CD4-positive, CD25-positive, alpha-beta regulatory T cell (primary cell): ENCODE results near the gene TIGD7. TPM values are rescaled to one million over a fixed set of nuclear protein-coding genes. Genes with fewer than 3 reads are reported as not detected.
A peak's percentile ranks its signal among the peaks of the same experiment; 100 is the strongest.

Experiments
- ATAC-seq, 2 donors: fragments of 150-1000 bp; cut with Tn5 transposase; one replicate each; pipeline ENCODE4 v1.10.0; 2021; ENCODE audit warnings: low read depth in 2 of 2, moderate number of reproducible peaks in 2 of 2, moderate library complexity in 1 of 2
- DNase-seq, 3 donors: peaks; one replicate each; pipeline versions ENCODE4 v3.0.0 to v3.0.0-alpha.2; 2012 to 2022; ENCODE audit warnings: mixed read lengths in 1 of 3
- H3K27ac ChIP-seq: one replicate; pipeline ENCODE4 v1.7.0; 2013; ENCODE audit warnings: mild to moderate bottlenecking, low read length; ENCODE audit not compliant: insufficient read depth, poor library complexity, severe bottlenecking
- H3K27me3 ChIP-seq: one replicate; pipeline ENCODE4 v1.7.0; 2013; ENCODE audit warnings: low read length; ENCODE audit not compliant: control insufficient read depth, insufficient read depth
- H3K36me3 ChIP-seq: one replicate; pipeline ENCODE4 v1.7.0; 2013; ENCODE audit warnings: mild to moderate bottlenecking, low read length, moderate library complexity; ENCODE audit not compliant: control insufficient read depth, insufficient read depth
- H3K4me1 ChIP-seq: 2 replicates; pipeline ENCODE4 v1.7.0; 2013; ENCODE audit warnings: mild to moderate bottlenecking, low read length; ENCODE audit not compliant: insufficient read depth, control insufficient read depth, poor library complexity, severe bottlenecking
- H3K4me3 ChIP-seq: one replicate; pipeline ENCODE4 v1.7.0; 2013; ENCODE audit warnings: low read depth, mild to moderate bottlenecking, low read length, moderate library complexity
- H3K9me3 ChIP-seq, 2 experiments: 1 replicate in 1 of 2; 2 replicates in 1 of 2; pipeline ENCODE4 v1.7.0; 2013; ENCODE audit warnings: low read length in 2 of 2, mild to moderate bottlenecking in 1 of 2, moderate library complexity in 1 of 2; ENCODE audit not compliant: control insufficient read depth in 2 of 2
- H3K27ac Mint-ChIP-seq, 3 donors: one replicate each; pipeline ENCODE4 v1.8.0; 2020 to 2022; ENCODE audit warnings: mild to moderate bottlenecking in 3 of 3, mixed read lengths in 3 of 3, moderate library complexity in 2 of 3
- H3K27me3 Mint-ChIP-seq: one replicate; pipeline ENCODE4 v1.8.0; 2022; ENCODE audit warnings: mild to moderate bottlenecking, mixed read lengths
- H3K36me3 Mint-ChIP-seq: one replicate; pipeline ENCODE4 v1.8.0; 2020; ENCODE audit warnings: mixed read lengths
- H3K4me1 Mint-ChIP-seq, 4 donors: one replicate each; pipeline ENCODE4 v1.8.0; 2020 to 2022; ENCODE audit warnings: mixed read lengths in 4 of 4, mild to moderate bottlenecking in 1 of 4
- H3K4me3 Mint-ChIP-seq, 4 donors: one replicate each; pipeline ENCODE4 v1.8.0; 2020 to 2022; ENCODE audit warnings: mild to moderate bottlenecking in 4 of 4, mixed read lengths in 4 of 4, moderate library complexity in 3 of 4
- H3K9me3 Mint-ChIP-seq, 7 donors: one replicate each; pipeline ENCODE4 v1.8.0; 2020 to 2022; ENCODE audit warnings: mixed read lengths in 7 of 7, mild to moderate bottlenecking in 3 of 7, moderate library complexity in 2 of 7
- polyA plus RNA-seq, 4 donors: library from polyadenylated mRNA; unstranded; fragments of 300-500 nt; fragmentation: Illumina TruSeq; gene quantifications; one replicate each; pipeline ENCODE4 v1.2.3, GENCODE V29; 2021
- total RNA-seq: library from RNA; stranded (reverse); gene quantifications from one replicate; pipeline ENCODE4 v1.2.3, GENCODE V29; 2022

Gene TIGD7
- total and polyA plus RNA-seq, 5 donors from 2014 or later = 3.1 to 6.2 (median 4.4) TPM

DNA sequence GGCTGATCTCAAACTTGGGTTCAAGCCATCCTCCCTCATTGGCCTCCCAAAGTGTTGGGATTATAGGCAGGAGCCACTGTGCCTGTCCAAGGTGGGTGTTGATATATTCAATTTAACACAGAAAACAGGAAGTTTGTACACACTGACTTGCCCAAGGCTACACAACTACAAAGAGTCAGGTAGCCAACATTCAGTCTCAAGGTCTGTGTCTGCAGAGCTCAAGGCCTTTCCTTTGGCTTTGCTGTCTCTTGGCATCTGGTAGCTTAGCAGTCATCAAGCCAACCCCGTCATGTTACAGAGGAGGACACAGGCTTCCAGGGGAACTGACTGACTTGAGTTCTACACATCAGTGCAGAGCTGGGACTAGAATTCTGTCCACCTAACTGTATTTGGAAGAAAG is 36.9 kb downstream of the TIGD7 start:
- Mint-ChIP-seq H3K4me1 (peaks cover 9 to 41% (median 15%) of the 10 kb centered on the region in 4 donors), H3K36me3 (peaks cover 5% of the 10 kb centered on the region), H3K4me3 (peak overlapping the region in 1 of 4 donors; percentile 27), H3K27me3 (no peaks in the 10 kb centered on the region), H3K27ac (no peak overlapping the region), H3K9me3 (peaks cover 0 to 12% (median 0%) of the 10 kb centered on the region in 7 donors)
- ATAC-seq = no peak
- H3K4me1 ChIP-seq = peaks cover 8% of the 10 kb centered on the region
- H3K27ac ChIP-seq = no peak overlapping the region
- H3K27me3 ChIP-seq = no peaks in the 10 kb centered on the region
- DNase-seq = no peak
- peaks cover 0 to 2% of the 10 kb centered on the region in 2 experiments for H3K9me3 ChIP-seq
- H3K36me3 ChIP-seq = peaks cover 10% of the 10 kb centered on the region
- H3K4me3 ChIP-seq = no peak overlapping the region

DNA sequence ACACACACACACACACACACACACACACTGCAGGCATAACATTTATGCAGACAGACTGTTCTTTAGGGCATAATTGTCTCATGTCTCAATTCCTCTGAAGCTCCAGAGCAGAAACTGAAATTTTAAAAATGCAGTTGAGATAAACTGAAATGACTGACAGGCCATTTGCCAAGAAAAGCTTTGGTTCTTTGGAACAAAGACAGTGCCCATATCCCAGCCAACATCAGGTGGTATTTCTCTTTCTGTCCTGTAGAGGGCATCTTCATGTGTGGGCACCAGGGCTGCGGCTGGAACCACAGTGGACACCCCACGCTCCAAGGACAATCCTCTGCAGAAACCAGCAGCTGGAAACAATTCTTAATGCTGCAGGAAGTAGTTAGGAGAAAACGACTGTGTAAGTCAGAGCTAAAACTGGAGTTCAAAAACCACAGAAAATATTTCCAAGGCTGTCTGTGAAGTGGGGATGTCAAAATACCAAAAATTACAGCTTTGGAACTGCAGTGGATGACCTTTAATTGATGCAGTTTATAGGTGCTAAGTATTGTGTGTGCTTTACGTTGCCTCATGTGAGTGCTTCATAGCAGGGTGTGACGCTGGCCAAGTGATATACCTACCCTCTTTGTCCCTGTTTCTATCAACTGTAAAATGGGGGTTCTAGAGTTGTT is 38.2 kb downstream of the TIGD7 start:
- peak overlapping the region in 1 of 4 donors; percentile 73 for H3K4me3 Mint-ChIP-seq
- H3K36me3 Mint-ChIP-seq = peaks cover 5% of the 10 kb centered on the region
- no peaks in the 10 kb centered on the region for H3K27me3 ChIP-seq
- no peak overlapping the region for H3K27ac Mint-ChIP-seq
- peaks cover 0 to 10% (median 0%) of the 10 kb centered on the region in 7 donors for H3K9me3 Mint-ChIP-seq
- peaks cover 10 to 54% (median 22%) of the 10 kb centered on the region in 4 donors for H3K4me1 Mint-ChIP-seq
- no peak for ATAC-seq
- no peak overlapping the region for H3K27ac ChIP-seq
- H3K27me3 Mint-ChIP-seq = no peaks in the 10 kb centered on the region
- H3K9me3 ChIP-seq = peaks cover 0 to 2% of the 10 kb centered on the region in 2 experiments
- peaks cover 8% of the 10 kb centered on the region for H3K4me1 ChIP-seq
- H3K36me3 ChIP-seq = peaks cover 10% of the 10 kb centered on the region
- H3K4me3 ChIP-seq = no peak overlapping the region
- peak in 1 of 3 donors; percentile 15 for DNase-seq

DNA sequence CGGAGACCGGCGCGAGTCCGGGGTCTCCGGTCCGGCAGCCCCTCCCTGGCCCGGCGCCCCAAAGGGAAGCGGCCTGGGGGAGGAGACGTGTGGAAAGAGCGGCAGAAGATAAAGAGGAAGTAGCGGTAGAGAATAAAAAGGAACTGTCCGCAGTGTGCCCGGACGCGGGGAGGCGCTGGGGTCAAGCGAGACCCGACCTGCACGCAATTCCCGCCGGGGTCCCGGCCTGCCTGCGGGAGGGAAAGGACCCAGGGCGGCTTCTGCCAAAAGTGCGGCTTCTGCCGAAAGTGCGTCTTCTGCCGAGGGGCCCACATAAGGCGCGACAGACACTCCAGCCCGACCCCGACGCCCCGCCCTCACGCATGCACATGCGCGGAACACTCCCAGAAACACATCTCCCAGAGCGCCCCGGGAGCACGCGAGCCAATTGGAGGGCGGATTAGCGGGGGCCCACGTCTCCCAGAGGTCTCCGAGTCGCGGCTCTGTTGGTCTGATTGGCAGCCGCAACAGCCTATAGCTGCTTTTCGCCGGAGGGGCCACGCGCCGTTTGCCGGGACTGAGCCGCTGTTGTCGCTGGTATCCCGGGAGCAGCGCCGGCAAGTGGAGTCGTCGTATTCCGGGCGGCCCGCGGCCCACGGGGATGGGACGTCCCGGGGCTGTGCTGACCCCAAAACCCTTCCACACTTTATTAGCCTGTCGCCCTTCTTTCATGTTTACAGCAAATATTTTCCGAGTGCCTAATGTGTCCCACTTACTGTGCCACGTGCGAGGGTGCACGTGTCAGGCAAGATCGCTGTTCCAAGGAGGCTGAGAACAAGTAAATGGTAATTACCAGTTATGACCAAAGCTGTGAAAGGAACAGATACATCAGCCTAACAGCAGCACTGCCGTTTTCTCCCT is 40.8 kb downstream of the TIGD7 start:
- H3K4me1 Mint-ChIP-seq = peaks cover 10 to 60% (median 26%) of the 10 kb centered on the region in 4 donors

DNA sequence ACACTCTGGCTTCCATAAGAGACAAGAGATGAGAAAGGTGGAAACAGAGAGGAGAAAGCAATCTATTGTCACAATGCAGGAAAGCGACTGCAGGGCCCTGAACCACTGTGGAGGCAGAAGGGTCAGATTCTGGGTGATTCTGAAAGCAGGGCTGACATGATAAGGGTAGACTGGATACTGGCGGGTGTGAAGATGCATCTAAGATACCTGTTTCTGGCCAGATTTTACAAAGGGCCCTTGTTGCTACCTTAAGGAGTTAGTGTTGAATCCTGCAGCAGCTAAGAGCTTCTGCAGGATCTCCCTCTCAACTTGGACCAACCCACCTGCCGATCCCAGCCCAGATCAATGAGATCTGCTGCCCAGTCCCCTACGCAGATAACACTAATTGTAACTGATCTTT is 42.7 kb downstream of the TIGD7 start:
- ATAC-seq (no peak), DNase-seq (no peak)
- Mint-ChIP-seq H3K4me3 (peak overlapping the region; percentile 82 to 99 (median 96)), H3K27me3 (no peaks in the 10 kb centered on the region), H3K36me3 (no peaks in the 10 kb centered on the region), H3K27ac (peak overlapping the region; percentile 98), H3K4me1 (peaks cover 7 to 52% (median 24%) of the 10 kb centered on the region in 4 donors), H3K9me3 (peaks cover 0 to 2% (median 0%) of the 10 kb centered on the region in 7 donors)
- peaks cover 8% of the 10 kb centered on the region for H3K4me1 ChIP-seq
- H3K4me3 ChIP-seq = no peak overlapping the region
- H3K9me3 ChIP-seq = no peaks in the 10 kb centered on the region
- H3K27me3 ChIP-seq = no peaks in the 10 kb centered on the region
- peaks cover 6% of the 10 kb centered on the region for H3K36me3 ChIP-seq
- peak overlapping the region; percentile 96 for H3K27ac ChIP-seq

More for the DNA sequence above, 40.8 kb downstream of the TIGD7 start:
- H3K9me3 ChIP-seq = no peaks in the 10 kb centered on the region
- H3K36me3 ChIP-seq = peaks cover 10% of the 10 kb centered on the region
- Mint-ChIP-seq H3K27ac (peak overlapping the region; percentile 98), H3K4me3 (peak overlapping the region; percentile 94 to 99 (median 96)), H3K9me3 (peaks cover 0 to 10% (median 0%) of the 10 kb centered on the region in 7 donors), H3K27me3 (no peaks in the 10 kb centered on the region), H3K36me3 (peaks cover 5% of the 10 kb centered on the region)
- DNase-seq (peak; percentile 95 to 98 (median 95)), ATAC-seq (peak; percentile 89)
- H3K4me3 ChIP-seq = peak overlapping the region; percentile 82
- H3K4me1 ChIP-seq = peaks cover 8% of the 10 kb centered on the region
- peak overlapping the region; percentile 96 for H3K27ac ChIP-seq
- no peaks in the 10 kb centered on the region for H3K27me3 ChIP-seq

DNA sequence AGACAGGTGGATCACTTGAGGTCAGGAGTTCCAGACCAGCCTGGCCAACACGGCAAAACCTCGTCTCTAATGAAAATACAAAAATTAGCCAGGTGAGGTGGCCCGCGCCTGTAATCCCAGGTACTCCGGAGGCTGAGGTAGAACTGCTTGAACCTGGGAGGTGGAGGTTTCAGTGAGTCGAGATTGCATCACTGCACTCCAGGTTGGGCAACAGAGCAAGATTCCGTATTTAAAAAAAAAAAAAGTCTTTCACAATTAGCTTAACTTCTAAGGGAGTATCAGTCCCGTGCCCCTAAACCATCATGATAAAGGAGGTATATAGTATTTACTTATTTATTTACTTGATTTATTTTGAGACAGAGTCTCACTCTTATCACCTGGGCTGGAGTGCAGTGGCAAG is 45.4 kb downstream of the TIGD7 start:
- no peaks in the 10 kb centered on the region for H3K27me3 Mint-ChIP-seq
- no peak overlapping the region for H3K27ac Mint-ChIP-seq
- no peak for DNase-seq
- peaks cover 5% of the 10 kb centered on the region for H3K4me1 ChIP-seq
- no peaks in the 10 kb centered on the region for H3K36me3 Mint-ChIP-seq
- no peaks in the 10 kb centered on the region for H3K27me3 ChIP-seq
- H3K9me3 ChIP-seq = no peaks in the 10 kb centered on the region
- ATAC-seq = no peak
- no peak overlapping the region for H3K4me3 ChIP-seq
- no peaks in the 10 kb centered on the region for H3K36me3 ChIP-seq
- peak overlapping the region in 1 of 4 donors; percentile 29 for H3K4me3 Mint-ChIP-seq
- H3K4me1 Mint-ChIP-seq = peaks cover 0 to 35% (median 19%) of the 10 kb centered on the region in 4 donors
- H3K9me3 Mint-ChIP-seq = peaks cover 0 to 2% (median 0%) of the 10 kb centered on the region in 7 donors
- no peak overlapping the region for H3K27ac ChIP-seq

DNA sequence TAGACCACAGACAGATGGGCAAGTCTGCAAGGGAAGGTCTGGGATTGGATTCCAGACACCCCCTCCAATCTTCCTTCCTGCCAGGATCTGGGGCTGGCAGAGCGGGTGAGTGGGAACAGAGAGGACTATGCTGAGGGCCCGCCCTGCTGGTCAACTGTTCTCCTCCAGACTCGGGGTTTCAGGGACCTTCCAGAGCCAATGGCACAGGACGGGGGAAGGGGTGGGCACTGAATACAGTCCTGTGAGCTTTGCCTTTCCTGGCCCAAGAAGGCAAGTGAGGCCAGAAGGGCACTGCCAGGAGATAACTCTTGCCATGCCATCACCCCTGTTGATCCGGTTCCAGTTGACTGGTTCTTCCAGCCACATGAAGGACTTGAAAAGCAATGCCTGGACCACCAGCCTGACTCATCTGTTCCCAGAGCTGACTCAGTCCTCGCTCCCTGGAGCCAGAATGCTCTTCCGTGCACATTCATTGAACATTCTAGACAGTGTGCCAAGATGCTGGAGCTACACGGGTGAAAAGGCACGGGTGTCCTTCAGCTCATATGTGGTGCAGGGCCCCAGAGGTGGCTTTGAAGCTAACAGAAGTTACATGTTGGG is 48.3 kb downstream of the TIGD7 start:
- Histone ChIP-seq H3K27ac (no peak overlapping the region), H3K27me3 (no peaks in the 10 kb centered on the region), H3K4me1 (no peaks in the 10 kb centered on the region), H3K36me3 (no peaks in the 10 kb centered on the region), H3K4me3 (no peak overlapping the region), H3K9me3 (no peaks in the 10 kb centered on the region)
- no peak for DNase-seq
- Mint-ChIP-seq H3K27me3 (no peaks in the 10 kb centered on the region), H3K36me3 (no peaks in the 10 kb centered on the region), H3K27ac (no peak overlapping the region), H3K4me3 (no peak overlapping the region), H3K4me1 (peaks cover 0 to 10% (median 4%) of the 10 kb centered on the region in 4 donors), H3K9me3 (no peaks in the 10 kb centered on the region)
- no peak for ATAC-seq

DNA sequence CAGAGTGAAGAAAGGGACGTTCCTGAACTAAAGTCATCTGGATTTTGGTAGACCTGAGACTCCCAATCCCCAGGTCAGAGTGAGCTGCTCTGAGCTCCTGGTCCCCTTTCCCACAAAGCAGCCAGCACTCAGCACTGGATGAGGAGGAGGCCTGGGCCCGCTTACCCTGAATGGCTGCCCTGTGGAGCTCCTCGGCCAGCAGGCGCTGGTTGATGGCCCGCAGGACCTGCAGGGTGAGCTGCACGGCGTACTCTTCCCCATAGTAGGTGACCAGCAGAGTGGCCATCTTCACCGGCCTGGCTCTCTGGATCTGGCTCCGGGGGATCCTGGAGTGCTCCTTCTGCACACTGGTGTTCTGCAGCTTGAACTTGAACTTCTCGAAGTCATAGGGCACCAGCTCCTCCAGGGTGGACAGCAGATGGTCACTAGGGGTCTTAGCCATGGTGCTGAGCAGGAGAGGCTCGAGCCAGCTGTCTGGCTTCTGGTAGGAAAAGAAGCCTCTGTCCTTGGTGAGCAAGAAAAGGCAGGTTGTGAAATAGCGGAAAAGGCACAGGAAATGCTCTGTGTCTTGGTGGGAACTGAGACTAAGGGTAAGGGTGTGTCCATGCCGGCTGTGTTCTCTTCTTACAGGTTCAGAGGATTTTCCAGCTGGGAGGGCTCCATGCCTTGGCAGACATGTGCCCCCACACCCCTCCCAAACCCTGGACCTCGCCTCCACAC is 48.9 kb downstream of the TIGD7 start, which contains the start of gene MEFV:
MEFV (minus strand) TSS at position 488 of the 720 bp plus-strand sequence; CDS start at position 442, 46 bp downstream.
- H3K4me1 ChIP-seq = no peaks in the 10 kb centered on the region
- H3K36me3 ChIP-seq = no peaks in the 10 kb centered on the region
- no peak within 1 kb of the TSS for H3K4me3 ChIP-seq
- Mint-ChIP-seq H3K9me3 (no peaks in the 10 kb centered on the region), H3K27ac (no peak within 1 kb of the TSS), H3K27me3 (peaks cover under 1% of the 10 kb centered on the region), H3K4me1 (peaks cover 0 to 5% (median 0%) of the 10 kb centered on the region in 4 donors), H3K36me3 (no peaks in the 10 kb centered on the region), H3K4me3 (no peak within 1 kb of the TSS)
- DNase-seq (no peak), ATAC-seq (no peak)
- H3K27ac ChIP-seq = no peak within 1 kb of the TSS
- H3K9me3 ChIP-seq = no peaks in the 10 kb centered on the region
- no peaks in the 10 kb centered on the region for H3K27me3 ChIP-seq
